ENCODE data around the gene KRT76.

- TF ChIP-seq TCF7 (IDR thresholded peaks at IDR 0.05; ENCODE audit: borderline replicate concordance) (no peak), USF1 (IDR thresholded peaks at IDR 0.05; ENCODE audit: borderline replicate concordance, extremely low read length, insufficient read depth, low read depth, low read length) (no peak), MXI1 (IDR thresholded peaks at IDR 0.05; ENCODE audit: low read depth, low read length) (no peak), POLR2A (IDR thresholded peaks at IDR 0.05; ENCODE audit: low read depth, low read length) (no peak)
- TF ChIP-seq, protein P1, sequence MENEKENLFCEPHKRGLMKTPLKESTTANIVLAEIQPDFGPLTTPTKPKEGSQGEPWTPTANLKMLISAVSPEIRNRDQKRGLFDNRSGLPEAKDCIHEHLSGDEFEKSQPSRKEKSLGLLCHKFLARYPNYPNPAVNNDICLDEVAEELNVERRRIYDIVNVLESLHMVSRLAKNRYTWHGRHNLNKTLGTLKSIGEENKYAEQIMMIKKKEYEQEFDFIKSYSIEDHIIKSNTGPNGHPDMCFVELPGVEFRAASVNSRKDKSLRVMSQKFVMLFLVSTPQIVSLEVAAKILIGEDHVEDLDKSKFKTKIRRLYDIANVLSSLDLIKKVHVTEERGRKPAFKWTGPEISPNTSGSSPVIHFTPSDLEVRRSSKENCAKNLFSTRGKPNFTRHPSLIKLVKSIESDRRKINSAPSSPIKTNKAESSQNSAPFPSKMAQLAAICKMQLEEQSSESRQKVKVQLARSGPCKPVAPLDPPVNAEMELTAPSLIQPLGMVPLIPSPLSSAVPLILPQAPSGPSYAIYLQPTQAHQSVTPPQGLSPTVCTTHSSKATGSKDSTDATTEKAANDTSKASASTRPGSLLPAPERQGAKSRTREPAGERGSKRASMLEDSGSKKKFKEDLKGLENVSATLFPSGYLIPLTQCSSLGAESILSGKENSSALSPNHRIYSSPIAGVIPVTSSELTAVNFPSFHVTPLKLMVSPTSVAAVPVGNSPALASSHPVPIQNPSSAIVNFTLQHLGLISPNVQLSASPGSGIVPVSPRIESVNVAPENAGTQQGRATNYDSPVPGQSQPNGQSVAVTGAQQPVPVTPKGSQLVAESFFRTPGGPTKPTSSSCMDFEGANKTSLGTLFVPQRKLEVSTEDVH (IDR thresholded peaks at IDR 0.05; ENCODE audit: low read depth, partially characterized antibody) = no peak
These were observed 46.8 kb upstream of the KRT76 start for GRCh38 chr12:52823761-52824450.

All from GM12878 (cell line).